PC-3 (cell line): ENCODE data around the gene TANK.

Experiments
- EZH2 ChIP-seq: fragments of 300-600 bp; sonication (generic); IDR thresholded peaks from one replicate; pipeline ENCODE4 v1.6.1; 2017; ENCODE audit warnings: antibody characterized with exemption, mild to moderate bottlenecking, low read length; ENCODE audit not compliant: unreplicated experiment
- EZH2phosphoT487 ChIP-seq: fragments of 300-600 bp; sonication (generic); IDR thresholded peaks from 2 replicates; pipeline ENCODE4 v1.6.1; 2018; ENCODE audit warnings: mild to moderate bottlenecking, antibody characterized with exemption, low read length, borderline replicate concordance
- TF ChIP-seq, protein P1 (sequence below): fragments of 300-600 bp; sonication (generic); conservative IDR thresholded peaks from 2 replicates; pipeline ENCODE4 v1.5.1; 2017; ENCODE audit warnings: antibody characterized with exemption, low read depth, mild to moderate bottlenecking, low read length

DNA sequence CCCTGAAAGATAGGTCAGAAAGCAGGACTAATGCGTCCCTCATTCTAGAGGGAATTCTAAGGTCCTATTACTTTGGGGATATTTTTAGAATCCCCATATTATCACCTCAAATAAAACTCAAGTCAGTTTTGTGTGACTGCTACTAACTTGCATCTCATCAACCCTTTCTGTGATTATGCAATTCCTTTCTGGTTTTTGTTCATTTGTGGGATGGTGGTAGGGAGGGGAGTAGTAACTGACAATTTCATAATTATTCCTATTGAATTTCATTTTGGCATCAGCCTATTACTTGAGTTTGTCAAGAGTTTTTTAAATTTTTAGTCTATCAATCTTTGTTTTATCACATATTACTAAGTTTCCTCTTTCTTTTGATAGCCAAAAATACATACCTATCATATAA is 28.4 kb upstream of the TANK start:
- TF ChIP-seq, protein P1, sequence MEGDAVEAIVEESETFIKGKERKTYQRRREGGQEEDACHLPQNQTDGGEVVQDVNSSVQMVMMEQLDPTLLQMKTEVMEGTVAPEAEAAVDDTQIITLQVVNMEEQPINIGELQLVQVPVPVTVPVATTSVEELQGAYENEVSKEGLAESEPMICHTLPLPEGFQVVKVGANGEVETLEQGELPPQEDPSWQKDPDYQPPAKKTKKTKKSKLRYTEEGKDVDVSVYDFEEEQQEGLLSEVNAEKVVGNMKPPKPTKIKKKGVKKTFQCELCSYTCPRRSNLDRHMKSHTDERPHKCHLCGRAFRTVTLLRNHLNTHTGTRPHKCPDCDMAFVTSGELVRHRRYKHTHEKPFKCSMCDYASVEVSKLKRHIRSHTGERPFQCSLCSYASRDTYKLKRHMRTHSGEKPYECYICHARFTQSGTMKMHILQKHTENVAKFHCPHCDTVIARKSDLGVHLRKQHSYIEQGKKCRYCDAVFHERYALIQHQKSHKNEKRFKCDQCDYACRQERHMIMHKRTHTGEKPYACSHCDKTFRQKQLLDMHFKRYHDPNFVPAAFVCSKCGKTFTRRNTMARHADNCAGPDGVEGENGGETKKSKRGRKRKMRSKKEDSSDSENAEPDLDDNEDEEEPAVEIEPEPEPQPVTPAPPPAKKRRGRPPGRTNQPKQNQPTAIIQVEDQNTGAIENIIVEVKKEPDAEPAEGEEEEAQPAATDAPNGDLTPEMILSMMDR: no peak
- TF ChIP-seq EZH2 (no peak), EZH2phosphoT487 (no peak)
